Adipocyte (in vitro differentiated cells): ENCODE measurements around the gene IRF2.

Experiments
- DNase-seq: peaks from one replicate; pipeline ENCODE4 v3.0.0-alpha.2; 2015; ENCODE audit warnings: low read depth
- H3K27me3 ChIP-seq: replicated peaks from 2 replicates; pipeline ENCODE4 v1.7.0; 2013; ENCODE audit warnings: mild to moderate bottlenecking, low read length, moderate library complexity; ENCODE audit not compliant: control insufficient read depth, insufficient read depth
- H3K36me3 ChIP-seq: 2 replicates; pipeline ENCODE4 v1.7.0; 2013; ENCODE audit warnings: low read length, mild to moderate bottlenecking, moderate library complexity; ENCODE audit not compliant: control insufficient read depth, insufficient read depth, severe bottlenecking
- H3K4me1 ChIP-seq: 2 replicates; pipeline ENCODE4 v1.7.0; 2013; ENCODE audit warnings: mild to moderate bottlenecking, low read length, moderate library complexity; ENCODE audit not compliant: control insufficient read depth, insufficient read depth
- H3K4me3 ChIP-seq: 2 replicates; pipeline ENCODE4 v1.7.0; 2013; ENCODE audit warnings: mild to moderate bottlenecking, low read length, moderate library complexity
- H3K9ac ChIP-seq: 2 replicates; pipeline ENCODE4 v1.7.0; 2013; ENCODE audit warnings: mild to moderate bottlenecking, low read length, moderate library complexity
- H3K9me3 ChIP-seq: 2 replicates; pipeline ENCODE4 v1.7.0; 2013; ENCODE audit warnings: mild to moderate bottlenecking, low read length, moderate library complexity; ENCODE audit not compliant: control insufficient read depth

IRF2 gene

GRCh38 chr4:184358521-184359232 is 115.7 kb downstream of the IRF2 start:
- no peaks in the 10 kb centered on the region for H3K27me3 ChIP-seq
- no peak overlapping the region for H3K9ac ChIP-seq
- H3K4me3 ChIP-seq, result no peak overlapping the region
- H3K36me3 ChIP-seq, result no peaks in the 10 kb centered on the region
- H3K9me3 ChIP-seq, result no peaks in the 10 kb centered on the region
- DNase-seq, result no peak
- peaks cover 18% of the 10 kb centered on the region for H3K4me1 ChIP-seq

- no peak overlapping the region for H3K4me3 ChIP-seq
- H3K9ac ChIP-seq, result no peak overlapping the region
- no peaks in the 10 kb centered on the region for H3K9me3 ChIP-seq
- DNase-seq, result no peak
- H3K36me3 ChIP-seq, result no peaks in the 10 kb centered on the region
- H3K4me1 ChIP-seq, result peaks cover 18% of the 10 kb centered on the region
- H3K27me3 ChIP-seq, result no peaks in the 10 kb centered on the region
These were observed 116.6 kb downstream of the IRF2 start for GRCh38 chr4:184357772-184358171.

- no peak for DNase-seq
- Histone ChIP-seq H3K27me3 (no peaks in the 10 kb centered on the region), H3K9me3 (no peaks in the 10 kb centered on the region), H3K9ac (no peak overlapping the region), H3K36me3 (no peaks in the 10 kb centered on the region), H3K4me1 (peaks cover 18% of the 10 kb centered on the region), H3K4me3 (no peak overlapping the region)
These were observed 117.2 kb downstream of the IRF2 start for GRCh38 chr4:184357165-184357564.

- Histone ChIP-seq H3K9me3 (no peaks in the 10 kb centered on the region), H3K36me3 (no peaks in the 10 kb centered on the region), H3K4me3 (no peak overlapping the region), H3K27me3 (no peaks in the 10 kb centered on the region), H3K9ac (no peak overlapping the region), H3K4me1 (peaks cover 10% of the 10 kb centered on the region)
- DNase-seq, result no peak
These were observed 118.0 kb downstream of the IRF2 start for GRCh38 chr4:184356366-184356765.

- peaks cover 9% of the 10 kb centered on the region for H3K4me1 ChIP-seq
- no peaks in the 10 kb centered on the region for H3K27me3 ChIP-seq
- no peak for DNase-seq
- H3K9ac ChIP-seq, result no peak overlapping the region
- H3K9me3 ChIP-seq, result no peaks in the 10 kb centered on the region
- H3K4me3 ChIP-seq, result no peak overlapping the region
- H3K36me3 ChIP-seq, result no peaks in the 10 kb centered on the region
These were observed 118.5 kb downstream of the IRF2 start for GRCh38 chr4:184355857-184356256.

GRCh38 chr4:184355111-184355604 is 119.2 kb downstream of the IRF2 start:
- no peak overlapping the region for H3K9ac ChIP-seq
- DNase-seq, result peak; percentile 71
- no peaks in the 10 kb centered on the region for H3K36me3 ChIP-seq
- H3K9me3 ChIP-seq, result no peaks in the 10 kb centered on the region
- H3K4me3 ChIP-seq, result no peak overlapping the region
- peaks cover 9% of the 10 kb centered on the region for H3K4me1 ChIP-seq
- H3K27me3 ChIP-seq, result no peaks in the 10 kb centered on the region

- Histone ChIP-seq H3K9ac (no peak overlapping the region), H3K9me3 (no peaks in the 10 kb centered on the region), H3K4me3 (no peak overlapping the region), H3K36me3 (no peaks in the 10 kb centered on the region), H3K4me1 (peaks cover 16% of the 10 kb centered on the region), H3K27me3 (no peaks in the 10 kb centered on the region)
- DNase-seq, result no peak
These were observed 121.5 kb downstream of the IRF2 start for GRCh38 chr4:184352891-184353290.

GRCh38 chr4:184351560-184352451 is 122.5 kb downstream of the IRF2 start:
- no peaks in the 10 kb centered on the region for H3K36me3 ChIP-seq
- DNase-seq, result no peak

GRCh38 chr4:184350964-184351363 is 123.4 kb downstream of the IRF2 start:
- Histone ChIP-seq H3K9ac (no peak overlapping the region), H3K9me3 (no peaks in the 10 kb centered on the region), H3K4me3 (no peak overlapping the region), H3K36me3 (no peaks in the 10 kb centered on the region), H3K27me3 (no peaks in the 10 kb centered on the region), H3K4me1 (peaks cover 28% of the 10 kb centered on the region)
- DNase-seq, result no peak

More at GRCh38 chr4:184351560-184352451, 122.5 kb downstream of the IRF2 start:
- H3K9me3 ChIP-seq, result no peaks in the 10 kb centered on the region
- no peak overlapping the region for H3K9ac ChIP-seq
- H3K4me3 ChIP-seq, result no peak overlapping the region
- no peaks in the 10 kb centered on the region for H3K27me3 ChIP-seq
- peaks cover 26% of the 10 kb centered on the region for H3K4me1 ChIP-seq

GRCh38 chr4:184350213-184350817 is 124.0 kb downstream of the IRF2 start:
- Histone ChIP-seq H3K9me3 (no peaks in the 10 kb centered on the region), H3K4me3 (no peak overlapping the region), H3K36me3 (no peaks in the 10 kb centered on the region), H3K4me1 (peaks cover 34% of the 10 kb centered on the region), H3K27me3 (no peaks in the 10 kb centered on the region), H3K9ac (no peak overlapping the region)
- DNase-seq, result no peak
